Right lobe of liver (tissue), 4 donors: ENCODE measurements around the gene MCM8.

Source experiments
- POLR2A ChIP-seq: fragments of 450-650 bp; IDR thresholded peaks from one replicate; pipeline ENCODE4 v1.6.1; 2017; ENCODE audit warnings: antibody characterized with exemption, mild to moderate bottlenecking
- TF ChIP-seq, protein P1 (sequence below), 4 donors: fragments of 200-600 bp in 3 of 4; fragments of 450-650 bp in 1 of 4; IDR thresholded peaks; one replicate each; pipeline versions ENCODE4 v1.5.1 to v1.8.0; 2016 to 2022; ENCODE audit warnings: antibody characterized with exemption in 4 of 4, mild to moderate bottlenecking in 2 of 4
- donor health status: DM: no; HTN: no; CAD: no.
- donor health status: DM: no; HTN: no; CAD: no.
- donor health status: DM: no; HTN: yes; CAD: no.

DNA sequence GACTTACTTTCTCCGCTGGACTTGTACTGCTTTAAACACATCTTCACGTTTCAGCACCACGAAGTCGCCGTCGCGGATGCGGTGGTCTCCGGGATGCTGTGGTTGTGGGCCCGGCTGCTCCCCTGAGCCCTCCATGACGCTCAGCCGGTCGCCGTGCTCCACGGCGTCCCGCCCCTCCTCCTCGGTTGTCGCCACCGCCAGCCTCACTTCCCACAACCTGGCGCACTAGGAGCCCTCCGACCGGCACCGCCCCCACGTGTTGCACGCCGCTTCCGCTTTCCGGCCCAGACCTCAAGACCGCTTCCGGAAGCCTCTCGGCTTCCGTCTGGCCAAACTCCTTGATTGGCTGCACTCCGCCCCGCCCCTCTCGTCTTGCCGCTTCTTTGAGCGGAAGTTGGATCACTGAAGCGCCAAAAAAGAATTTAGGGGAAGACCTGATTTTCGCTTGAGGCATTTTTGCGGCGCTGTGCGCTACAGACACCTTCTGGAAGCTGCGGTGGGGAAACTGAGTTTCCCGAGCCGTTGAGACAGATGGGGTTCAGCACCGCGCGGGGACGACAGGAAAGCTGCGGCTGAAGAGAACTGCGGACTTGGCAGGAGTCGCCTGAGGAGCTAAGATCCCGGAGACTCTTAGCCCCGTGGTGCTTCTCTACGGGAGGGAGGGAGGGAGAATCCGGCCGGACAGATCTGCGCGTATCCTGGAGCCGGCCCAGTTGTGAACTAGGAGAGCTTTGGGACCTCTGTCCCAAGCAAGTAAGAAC is at the start of gene MCM8, which contains the start of gene TRMT6:
- TF ChIP-seq, protein P1, sequence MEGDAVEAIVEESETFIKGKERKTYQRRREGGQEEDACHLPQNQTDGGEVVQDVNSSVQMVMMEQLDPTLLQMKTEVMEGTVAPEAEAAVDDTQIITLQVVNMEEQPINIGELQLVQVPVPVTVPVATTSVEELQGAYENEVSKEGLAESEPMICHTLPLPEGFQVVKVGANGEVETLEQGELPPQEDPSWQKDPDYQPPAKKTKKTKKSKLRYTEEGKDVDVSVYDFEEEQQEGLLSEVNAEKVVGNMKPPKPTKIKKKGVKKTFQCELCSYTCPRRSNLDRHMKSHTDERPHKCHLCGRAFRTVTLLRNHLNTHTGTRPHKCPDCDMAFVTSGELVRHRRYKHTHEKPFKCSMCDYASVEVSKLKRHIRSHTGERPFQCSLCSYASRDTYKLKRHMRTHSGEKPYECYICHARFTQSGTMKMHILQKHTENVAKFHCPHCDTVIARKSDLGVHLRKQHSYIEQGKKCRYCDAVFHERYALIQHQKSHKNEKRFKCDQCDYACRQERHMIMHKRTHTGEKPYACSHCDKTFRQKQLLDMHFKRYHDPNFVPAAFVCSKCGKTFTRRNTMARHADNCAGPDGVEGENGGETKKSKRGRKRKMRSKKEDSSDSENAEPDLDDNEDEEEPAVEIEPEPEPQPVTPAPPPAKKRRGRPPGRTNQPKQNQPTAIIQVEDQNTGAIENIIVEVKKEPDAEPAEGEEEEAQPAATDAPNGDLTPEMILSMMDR (IDR thresholded peaks at IDR 0.05), result no peak
- TF ChIP-seq POLR2A, result peak; percentile 48
